ENCODE data around the gene PCED1B. TPM values are rescaled to one million over a fixed set of nuclear protein-coding genes. Genes with fewer than 3 reads are reported as not detected.
A peak's percentile ranks its signal among the peaks of the same experiment; 100 is the strongest.

PCED1B gene
- total RNA-seq, 1 experiment from 2014 or later = 0.86 TPM

GRCh38 chr12:47084172-47084571 lies 4.8 kb downstream of the PCED1B start:
- no peak for ATAC-seq
- no peak overlapping the region for H3K4me3 ChIP-seq (replicated peaks in 1 of 2; ENCODE audit: low read depth in 1 of 2, low read length in 2 of 2)
- ChIA-PET RAD21 (ENCODE audit: low non-redundant PET in 1 of 2, low total read pairs in 2 of 2, uncharacterized antibody in 2 of 2, unreplicated experiment in 2 of 2) (no interaction called here), POLR2A (no interaction called here), CTCF (no interaction called here)
- H2AFZ ChIP-seq (ENCODE audit: low read depth, low read length, poor library complexity, severe bottlenecking) = no peak overlapping the region
- no TSS peak for BruUV-seq (replicated peaks)
- H3K4me2 ChIP-seq (ENCODE audit: low read length) = peak overlapping the region; percentile 75; the same call in 1 of the 2 replicates
- H3K36me3 ChIP-seq (ENCODE audit: control insufficient read depth in 1 of 2, insufficient read depth in 2 of 2, low read length in 2 of 2) = no peaks in the 10 kb centered on the region
- peaks cover 16 to 66% of the 10 kb centered on the region in 2 experiments for H3K4me1 ChIP-seq (ENCODE audit: control insufficient read depth in 1 of 2, insufficient read depth in 2 of 2, low read length in 2 of 2)
- H4K20me1 ChIP-seq (ENCODE audit: insufficient read depth) = no peaks in the 10 kb centered on the region
- H3K9me2 ChIP-seq (ENCODE audit: insufficient read depth) = no peaks in the 10 kb centered on the region
- no peak for DNase-seq (ENCODE audit: low read depth, low spot score)
- H3K27ac ChIP-seq (ENCODE audit: low read depth, low read length) = no peak overlapping the region
- TF ChIP-seq TCF7L2 (IDR thresholded peaks at IDR 0.05; ENCODE audit: borderline replicate concordance, extremely low read depth, insufficient read depth, insufficient read length) (no peak), ZNF274 (IDR thresholded peaks at IDR 0.05; ENCODE audit: low read depth, low read length) (no peak)
- no peak overlapping the region for H3K9ac ChIP-seq (ENCODE audit: low read length)
- H3K9me3 ChIP-seq (ENCODE audit: control insufficient read depth in 1 of 2, insufficient read depth in 1 of 2, low read depth in 1 of 2, low read length in 2 of 2) = no peaks in the 10 kb centered on the region
- intact Hi-C loops (cut with micrococcal nuclease) = no loop called here
- H3K79me2 ChIP-seq (ENCODE audit: insufficient read depth, low read length) = no peaks in the 10 kb centered on the region
- no peaks in the 10 kb centered on the region for H3K27me3 ChIP-seq (ENCODE audit: insufficient read depth, low read length)

- BruUV-seq (replicated peaks) = no TSS peak
- peak overlapping the region in 1 of 2 experiments; percentile 42; a peak in 3 of 4 replicates for H3K4me3 ChIP-seq (replicated peaks in 1 of 2; ENCODE audit: low read depth in 1 of 2, low read length in 2 of 2)
These were observed 6.4 kb downstream of the PCED1B start for GRCh38 chr12:47085815-47086252.

More at GRCh38 chr12:47085815-47086252, 6.4 kb downstream of the PCED1B start:
- DNase-seq (ENCODE audit: low read depth, low spot score) (no peak), ATAC-seq (peak; percentile 65)
- peak overlapping the region; percentile 75 for H3K4me2 ChIP-seq (ENCODE audit: low read length)
- no peaks in the 10 kb centered on the region for H4K20me1 ChIP-seq (ENCODE audit: insufficient read depth)
- ChIA-PET POLR2A (no interaction called here), CTCF (interaction anchor here (2.0 kb wide), 1 partner anchor 15 kb away, joined by 11 read pairs; no protein-coding TSS in a partner anchor), RAD21 (ENCODE audit: low non-redundant PET in 1 of 2, low total read pairs in 2 of 2, uncharacterized antibody in 2 of 2, unreplicated experiment in 2 of 2) (interaction anchor here in 1 of 2 experiments (0.6 to 0.7 kb wide), 2 partner anchors 9 to 567 kb away, joined by 3 read pairs; no protein-coding TSS in a partner anchor)
- H3K4me1 ChIP-seq (ENCODE audit: control insufficient read depth in 1 of 2, insufficient read depth in 2 of 2, low read length in 2 of 2) = peaks cover 16 to 60% of the 10 kb centered on the region in 2 experiments
- intact Hi-C loops (cut with micrococcal nuclease) = no loop called here
- H3K9me3 ChIP-seq (ENCODE audit: control insufficient read depth in 1 of 2, insufficient read depth in 1 of 2, low read depth in 1 of 2, low read length in 2 of 2) = no peaks in the 10 kb centered on the region
- peak overlapping the region; percentile 68 for H2AFZ ChIP-seq (ENCODE audit: low read depth, low read length, poor library complexity, severe bottlenecking)
- H3K9me2 ChIP-seq (ENCODE audit: insufficient read depth) = no peaks in the 10 kb centered on the region
- no peak overlapping the region for H3K27ac ChIP-seq (ENCODE audit: low read depth, low read length)
- no peaks in the 10 kb centered on the region for H3K36me3 ChIP-seq (ENCODE audit: control insufficient read depth in 1 of 2, insufficient read depth in 2 of 2, low read length in 2 of 2)
- no peaks in the 10 kb centered on the region for H3K27me3 ChIP-seq (ENCODE audit: insufficient read depth, low read length)
- no peak for TF ChIP-seq POLR2AphosphoS5 (IDR thresholded peaks at IDR 0.05; ENCODE audit: low read depth, low read length)
- TF ChIP-seq CEBPB (IDR thresholded peaks at IDR 0.05; ENCODE audit: low read depth) = no peak; the same call in 1 of the 2 replicates
- TF ChIP-seq POLR2A (IDR thresholded peaks at IDR 0.05; ENCODE audit: borderline replicate concordance, extremely low read depth, insufficient read depth, insufficient read length) = no peak
- no peak for TF ChIP-seq EZH2phosphoT487 (IDR thresholded peaks at IDR 0.05; ENCODE audit: borderline replicate concordance)
- TF ChIP-seq FOSL1 (IDR thresholded peaks at IDR 0.05; ENCODE audit: low read depth) = peak; percentile 69
- peak; percentile 56 for TF ChIP-seq JUND (IDR thresholded peaks at IDR 0.05)
- TF ChIP-seq ATF3 (IDR thresholded peaks at IDR 0.05) = no peak
- peak; percentile 34; the same call in 1 of the 2 replicates for TF ChIP-seq SP1 (IDR thresholded peaks at IDR 0.05; ENCODE audit: low read depth)
- TF ChIP-seq RAD21 (IDR thresholded peaks at IDR 0.05; ENCODE audit: low read depth) = no peak
- no peak for TF ChIP-seq EZH2 (IDR thresholded peaks at IDR 0.05)
- TF ChIP-seq CBX3 (IDR thresholded peaks at IDR 0.05; ENCODE audit: low read depth) = peak; percentile 42; the same call in 1 of the 2 replicates
- H3K9ac ChIP-seq (ENCODE audit: low read length) = peak overlapping the region; percentile 12; the same call in 1 of the 2 replicates
- no peaks in the 10 kb centered on the region for H3K79me2 ChIP-seq (ENCODE audit: insufficient read depth, low read length)

All from HCT116 (cell line).